ENCODE results near the gene LRCH1.

DNA sequence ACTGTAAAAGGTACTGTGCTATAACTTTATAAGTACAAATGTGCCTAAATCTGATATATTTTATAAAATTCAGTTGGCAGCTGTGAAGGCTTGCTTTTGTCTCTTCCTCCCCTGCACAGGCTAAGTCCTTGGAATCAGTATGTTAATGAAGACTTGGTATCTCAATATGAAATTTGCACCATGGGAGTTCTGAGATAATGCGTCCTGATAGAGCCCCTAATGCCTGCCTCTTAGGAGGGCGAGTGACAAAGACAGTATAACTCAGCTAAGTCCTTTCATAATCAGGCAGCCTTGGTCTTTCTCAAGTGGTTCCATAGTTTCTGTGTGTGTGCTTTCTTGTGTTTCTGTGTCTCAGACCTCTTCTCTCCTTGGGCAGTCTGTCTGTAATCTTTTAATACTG, 14.7 kb downstream of the LRCH1 start:
- TF ChIP-seq, protein P1, sequence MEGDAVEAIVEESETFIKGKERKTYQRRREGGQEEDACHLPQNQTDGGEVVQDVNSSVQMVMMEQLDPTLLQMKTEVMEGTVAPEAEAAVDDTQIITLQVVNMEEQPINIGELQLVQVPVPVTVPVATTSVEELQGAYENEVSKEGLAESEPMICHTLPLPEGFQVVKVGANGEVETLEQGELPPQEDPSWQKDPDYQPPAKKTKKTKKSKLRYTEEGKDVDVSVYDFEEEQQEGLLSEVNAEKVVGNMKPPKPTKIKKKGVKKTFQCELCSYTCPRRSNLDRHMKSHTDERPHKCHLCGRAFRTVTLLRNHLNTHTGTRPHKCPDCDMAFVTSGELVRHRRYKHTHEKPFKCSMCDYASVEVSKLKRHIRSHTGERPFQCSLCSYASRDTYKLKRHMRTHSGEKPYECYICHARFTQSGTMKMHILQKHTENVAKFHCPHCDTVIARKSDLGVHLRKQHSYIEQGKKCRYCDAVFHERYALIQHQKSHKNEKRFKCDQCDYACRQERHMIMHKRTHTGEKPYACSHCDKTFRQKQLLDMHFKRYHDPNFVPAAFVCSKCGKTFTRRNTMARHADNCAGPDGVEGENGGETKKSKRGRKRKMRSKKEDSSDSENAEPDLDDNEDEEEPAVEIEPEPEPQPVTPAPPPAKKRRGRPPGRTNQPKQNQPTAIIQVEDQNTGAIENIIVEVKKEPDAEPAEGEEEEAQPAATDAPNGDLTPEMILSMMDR (IDR thresholded peaks at IDR 0.05), result no peak
- no peak for TF ChIP-seq POLR2A (IDR thresholded peaks at IDR 0.05)
